Measurements from ENCODE around the gene CHD3.

CHD3 gene

DNA sequence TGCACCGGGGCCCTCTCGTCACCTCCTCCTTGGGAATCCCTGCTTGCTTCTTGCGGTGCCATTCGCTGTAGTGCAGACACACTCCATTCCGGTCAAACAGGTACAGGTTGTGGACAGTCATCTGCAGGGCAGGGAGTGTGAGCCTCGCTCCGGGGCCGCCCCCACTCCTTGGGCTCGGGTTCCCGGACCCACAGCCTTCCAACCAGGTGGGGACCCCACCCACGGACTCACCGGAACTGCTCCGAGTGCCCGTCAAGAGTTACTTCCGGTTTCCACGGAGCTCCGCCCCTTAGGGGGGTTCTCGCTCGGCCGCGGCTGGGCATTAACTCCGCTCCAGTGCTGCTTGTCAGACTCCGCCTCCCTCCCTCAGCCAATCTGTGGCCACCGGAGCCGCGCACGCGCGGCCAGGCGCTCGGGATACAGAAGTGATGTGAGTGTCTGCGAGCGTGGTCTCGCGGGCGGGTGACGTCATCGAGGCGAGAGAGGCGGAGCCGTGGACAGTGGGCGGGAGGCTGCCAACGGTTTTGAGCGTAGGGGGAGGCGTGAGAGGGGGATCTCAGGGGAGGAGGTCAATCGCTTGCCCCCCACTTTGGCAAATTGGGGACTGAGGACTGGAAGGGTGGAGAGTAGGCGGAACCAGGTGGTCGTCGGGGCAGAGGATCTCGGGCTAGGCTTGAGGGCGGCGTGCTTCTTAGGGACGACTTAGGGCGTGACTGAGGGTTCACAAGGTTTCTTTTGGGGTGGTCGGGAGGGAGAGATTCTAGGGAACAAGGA, 43.3 kb downstream of the CHD3 start, which contains the start of the genes CNTROB and TRAPPC1 (continued):
- TF ChIP-seq, protein P1, sequence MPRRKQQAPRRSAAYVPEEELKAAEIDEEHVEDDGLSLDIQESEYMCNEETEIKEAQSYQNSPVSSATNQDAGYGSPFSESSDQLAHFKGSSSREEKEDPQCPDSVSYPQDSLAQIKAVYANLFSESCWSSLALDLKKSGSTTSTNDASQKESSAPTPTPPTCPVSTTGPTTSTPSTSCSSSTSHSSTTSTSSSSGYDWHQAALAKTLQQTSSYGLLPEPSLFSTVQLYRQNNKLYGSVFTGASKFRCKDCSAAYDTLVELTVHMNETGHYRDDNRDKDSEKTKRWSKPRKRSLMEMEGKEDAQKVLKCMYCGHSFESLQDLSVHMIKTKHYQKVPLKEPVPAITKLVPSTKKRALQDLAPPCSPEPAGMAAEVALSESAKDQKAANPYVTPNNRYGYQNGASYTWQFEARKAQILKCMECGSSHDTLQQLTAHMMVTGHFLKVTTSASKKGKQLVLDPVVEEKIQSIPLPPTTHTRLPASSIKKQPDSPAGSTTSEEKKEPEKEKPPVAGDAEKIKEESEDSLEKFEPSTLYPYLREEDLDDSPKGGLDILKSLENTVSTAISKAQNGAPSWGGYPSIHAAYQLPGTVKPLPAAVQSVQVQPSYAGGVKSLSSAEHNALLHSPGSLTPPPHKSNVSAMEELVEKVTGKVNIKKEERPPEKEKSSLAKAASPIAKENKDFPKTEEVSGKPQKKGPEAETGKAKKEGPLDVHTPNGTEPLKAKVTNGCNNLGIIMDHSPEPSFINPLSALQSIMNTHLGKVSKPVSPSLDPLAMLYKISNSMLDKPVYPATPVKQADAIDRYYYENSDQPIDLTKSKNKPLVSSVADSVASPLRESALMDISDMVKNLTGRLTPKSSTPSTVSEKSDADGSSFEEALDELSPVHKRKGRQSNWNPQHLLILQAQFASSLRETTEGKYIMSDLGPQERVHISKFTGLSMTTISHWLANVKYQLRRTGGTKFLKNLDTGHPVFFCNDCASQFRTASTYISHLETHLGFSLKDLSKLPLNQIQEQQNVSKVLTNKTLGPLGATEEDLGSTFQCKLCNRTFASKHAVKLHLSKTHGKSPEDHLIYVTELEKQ (tag by site-specific recombination; IDR thresholded peaks at IDR 0.05; ENCODE audit: borderline replicate concordance): peak; percentile 94; the same call in 1 of the 2 replicates
- TF ChIP-seq GFI1B (tag by site-specific recombination; IDR thresholded peaks at IDR 0.05) (0 out of 2 replicates have a peak, but pooled peaks have one; percentile 21), ZNF132 (tag by site-specific recombination; IDR thresholded peaks at IDR 0.05; ENCODE audit: borderline replicate concordance) (no peak), ZFP41 (tag by site-specific recombination; IDR thresholded peaks at IDR 0.05; ENCODE audit: borderline replicate concordance) (no peak), OVOL3 (tag by site-specific recombination; IDR thresholded peaks at IDR 0.05) (peak; percentile 74; the same call in 1 of the 2 replicates), ZBTB21 (tag by site-specific recombination; IDR thresholded peaks at IDR 0.05) (peak; percentile 97), MEIS1 (CRISPR knock-in tag; IDR thresholded peaks at IDR 0.05; ENCODE audit: borderline replicate concordance) (no peak), ZNF654 (tag by site-specific recombination; IDR thresholded peaks at IDR 0.05; ENCODE audit: low read depth) (no peak), YY2 (tag by site-specific recombination; IDR thresholded peaks at IDR 0.05) (peak; percentile 69; the same call in 1 of the 2 replicates), ZNF660 (tag by site-specific recombination; IDR thresholded peaks at IDR 0.05) (no peak; the same call in 1 of the 2 replicates), GLIS2 (tag by site-specific recombination; IDR thresholded peaks at IDR 0.05) (peak; percentile 95), ZXDB (tag by site-specific recombination; IDR thresholded peaks at IDR 0.05) (peak; percentile 77; the same call in 1 of the 2 replicates), ZNF548 (tag by site-specific recombination; IDR thresholded peaks at IDR 0.05) (no peak), ZNF843 (tag by site-specific recombination; IDR thresholded peaks at IDR 0.05) (peak; percentile 65; the same call in 1 of the 2 replicates), ZNF555 (tag by site-specific recombination; conservative IDR thresholded peaks at IDR 0.05) (no peak), ZNF571 (tag by site-specific recombination; IDR thresholded peaks at IDR 0.05) (no peak), OSR2 (tag by site-specific recombination; IDR thresholded peaks at IDR 0.05) (0 out of 2 replicates have a peak, but pooled peaks have one; percentile 31), EGR2 (tag by site-specific recombination; IDR thresholded peaks at IDR 0.05; ENCODE audit: low read depth) (peak; percentile 99), HOXA7 (CRISPR knock-in tag; IDR thresholded peaks at IDR 0.05; ENCODE audit: borderline replicate concordance) (no peak)
- TF ChIP-seq, protein P2, sequence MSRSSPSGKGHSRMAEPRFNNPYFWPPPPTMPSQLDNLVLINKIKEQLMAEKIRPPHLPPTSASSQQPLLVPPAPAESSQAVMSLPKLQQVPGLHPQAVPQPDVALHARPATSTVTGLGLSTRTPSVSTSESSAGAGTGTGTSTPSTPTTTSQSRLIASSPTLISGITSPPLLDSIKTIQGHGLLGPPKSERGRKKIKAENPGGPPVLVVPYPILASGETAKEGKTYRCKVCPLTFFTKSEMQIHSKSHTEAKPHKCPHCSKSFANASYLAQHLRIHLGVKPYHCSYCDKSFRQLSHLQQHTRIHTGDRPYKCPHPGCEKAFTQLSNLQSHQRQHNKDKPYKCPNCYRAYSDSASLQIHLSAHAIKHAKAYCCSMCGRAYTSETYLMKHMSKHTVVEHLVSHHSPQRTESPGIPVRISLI (tag by site-specific recombination; IDR thresholded peaks at IDR 0.05): no peak
- TF ChIP-seq, protein P3, sequence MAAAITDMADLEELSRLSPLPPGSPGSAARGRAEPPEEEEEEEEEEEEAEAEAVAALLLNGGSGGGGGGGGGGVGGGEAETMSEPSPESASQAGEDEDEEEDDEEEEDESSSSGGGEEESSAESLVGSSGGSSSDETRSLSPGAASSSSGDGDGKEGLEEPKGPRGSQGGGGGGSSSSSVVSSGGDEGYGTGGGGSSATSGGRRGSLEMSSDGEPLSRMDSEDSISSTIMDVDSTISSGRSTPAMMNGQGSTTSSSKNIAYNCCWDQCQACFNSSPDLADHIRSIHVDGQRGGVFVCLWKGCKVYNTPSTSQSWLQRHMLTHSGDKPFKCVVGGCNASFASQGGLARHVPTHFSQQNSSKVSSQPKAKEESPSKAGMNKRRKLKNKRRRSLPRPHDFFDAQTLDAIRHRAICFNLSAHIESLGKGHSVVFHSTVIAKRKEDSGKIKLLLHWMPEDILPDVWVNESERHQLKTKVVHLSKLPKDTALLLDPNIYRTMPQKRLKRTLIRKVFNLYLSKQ (tag by site-specific recombination; IDR thresholded peaks at IDR 0.05; ENCODE audit: borderline replicate concordance): no peak
- TF ChIP-seq, protein P4, sequence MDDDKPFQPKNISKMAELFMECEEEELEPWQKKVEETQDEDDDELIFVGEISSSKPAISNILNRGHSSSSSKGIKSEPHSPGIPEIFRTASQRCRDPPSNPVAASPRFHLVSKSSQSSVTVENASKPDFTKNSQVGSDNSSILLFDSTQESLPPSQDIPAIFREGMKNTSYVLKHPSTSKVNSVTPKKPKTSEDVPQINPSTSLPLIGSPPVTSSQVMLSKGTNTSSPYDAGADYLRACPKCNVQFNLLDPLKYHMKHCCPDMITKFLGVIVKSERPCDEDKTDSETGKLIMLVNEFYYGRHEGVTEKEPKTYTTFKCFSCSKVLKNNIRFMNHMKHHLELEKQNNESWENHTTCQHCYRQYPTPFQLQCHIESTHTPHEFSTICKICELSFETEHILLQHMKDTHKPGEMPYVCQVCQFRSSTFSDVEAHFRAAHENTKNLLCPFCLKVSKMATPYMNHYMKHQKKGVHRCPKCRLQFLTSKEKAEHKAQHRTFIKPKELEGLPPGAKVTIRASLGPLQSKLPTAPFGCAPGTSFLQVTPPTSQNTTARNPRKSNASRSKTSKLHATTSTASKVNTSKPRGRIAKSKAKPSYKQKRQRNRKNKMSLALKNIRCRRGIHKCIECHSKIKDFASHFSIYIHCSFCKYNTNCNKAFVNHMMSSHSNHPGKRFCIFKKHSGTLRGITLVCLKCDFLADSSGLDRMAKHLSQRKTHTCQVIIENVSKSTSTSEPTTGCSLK (tag by site-specific recombination; IDR thresholded peaks at IDR 0.05): no peak
- TF ChIP-seq, protein P5, sequence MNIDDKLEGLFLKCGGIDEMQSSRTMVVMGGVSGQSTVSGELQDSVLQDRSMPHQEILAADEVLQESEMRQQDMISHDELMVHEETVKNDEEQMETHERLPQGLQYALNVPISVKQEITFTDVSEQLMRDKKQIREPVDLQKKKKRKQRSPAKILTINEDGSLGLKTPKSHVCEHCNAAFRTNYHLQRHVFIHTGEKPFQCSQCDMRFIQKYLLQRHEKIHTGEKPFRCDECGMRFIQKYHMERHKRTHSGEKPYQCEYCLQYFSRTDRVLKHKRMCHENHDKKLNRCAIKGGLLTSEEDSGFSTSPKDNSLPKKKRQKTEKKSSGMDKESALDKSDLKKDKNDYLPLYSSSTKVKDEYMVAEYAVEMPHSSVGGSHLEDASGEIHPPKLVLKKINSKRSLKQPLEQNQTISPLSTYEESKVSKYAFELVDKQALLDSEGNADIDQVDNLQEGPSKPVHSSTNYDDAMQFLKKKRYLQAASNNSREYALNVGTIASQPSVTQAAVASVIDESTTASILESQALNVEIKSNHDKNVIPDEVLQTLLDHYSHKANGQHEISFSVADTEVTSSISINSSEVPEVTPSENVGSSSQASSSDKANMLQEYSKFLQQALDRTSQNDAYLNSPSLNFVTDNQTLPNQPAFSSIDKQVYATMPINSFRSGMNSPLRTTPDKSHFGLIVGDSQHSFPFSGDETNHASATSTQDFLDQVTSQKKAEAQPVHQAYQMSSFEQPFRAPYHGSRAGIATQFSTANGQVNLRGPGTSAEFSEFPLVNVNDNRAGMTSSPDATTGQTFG (tag by site-specific recombination; IDR thresholded peaks at IDR 0.05; ENCODE audit: borderline replicate concordance): no peak
- TF ChIP-seq, protein P6, sequence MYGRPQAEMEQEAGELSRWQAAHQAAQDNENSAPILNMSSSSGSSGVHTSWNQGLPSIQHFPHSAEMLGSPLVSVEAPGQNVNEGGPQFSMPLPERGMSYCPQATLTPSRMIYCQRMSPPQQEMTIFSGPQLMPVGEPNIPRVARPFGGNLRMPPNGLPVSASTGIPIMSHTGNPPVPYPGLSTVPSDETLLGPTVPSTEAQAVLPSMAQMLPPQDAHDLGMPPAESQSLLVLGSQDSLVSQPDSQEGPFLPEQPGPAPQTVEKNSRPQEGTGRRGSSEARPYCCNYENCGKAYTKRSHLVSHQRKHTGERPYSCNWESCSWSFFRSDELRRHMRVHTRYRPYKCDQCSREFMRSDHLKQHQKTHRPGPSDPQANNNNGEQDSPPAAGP (tag by site-specific recombination; IDR thresholded peaks at IDR 0.05): peak; percentile 97
- TF ChIP-seq, protein P7, sequence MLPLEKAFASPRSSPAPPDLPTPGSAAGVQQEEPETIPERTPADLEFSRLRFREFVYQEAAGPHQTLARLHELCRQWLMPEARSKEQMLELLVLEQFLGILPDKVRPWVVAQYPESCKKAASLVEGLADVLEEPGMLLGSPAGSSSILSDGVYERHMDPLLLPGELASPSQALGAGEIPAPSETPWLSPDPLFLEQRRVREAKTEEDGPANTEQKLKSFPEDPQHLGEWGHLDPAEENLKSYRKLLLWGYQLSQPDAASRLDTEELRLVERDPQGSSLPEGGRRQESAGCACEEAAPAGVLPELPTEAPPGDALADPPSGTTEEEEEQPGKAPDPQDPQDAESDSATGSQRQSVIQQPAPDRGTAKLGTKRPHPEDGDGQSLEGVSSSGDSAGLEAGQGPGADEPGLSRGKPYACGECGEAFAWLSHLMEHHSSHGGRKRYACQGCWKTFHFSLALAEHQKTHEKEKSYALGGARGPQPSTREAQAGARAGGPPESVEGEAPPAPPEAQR (tag by site-specific recombination; IDR thresholded peaks at IDR 0.05): peak; percentile 87
